Lower leg skin (tissue), 4 donors: ENCODE data around the gene RSAD2. TPM values are rescaled to one million over a fixed set of nuclear protein-coding genes. Genes with fewer than 3 reads are reported as not detected.

Experiments
- DNase-seq, 2 donors: peaks; one replicate each; pipeline ENCODE4 v3.0.0-alpha.2; 2019; ENCODE audit warnings: low spot score in 2 of 2
- H3K4me3 ChIP-seq: fragments of 200-600 bp; sonication (generic); 2 replicates; pipeline ENCODE4 v1.5.1; 2017; ENCODE audit warnings: mild to moderate bottlenecking, low read depth; ENCODE audit not compliant: poor library complexity, severe bottlenecking
- POLR2A ChIP-seq, 2 donors: fragments of 450-650 bp; IDR thresholded peaks; one replicate each; pipeline ENCODE4 v1.6.1; 2016 to 2017; ENCODE audit warnings: antibody characterized with exemption in 2 of 2, mild to moderate bottlenecking in 1 of 2, moderate library complexity in 1 of 2
- WGBS, 2 donors: methylation state at CpG; one replicate each; pipeline ENCODE4 v1.1.5; 2018; 5-methylcytosine and 5-hydroxymethylcytosine counted together
- intact Hi-C: fragments of 100-400 bp; cut with DNase I; formaldehyde crosslinking; loops from one replicate; pipeline ENCODE4 v1.15.0; 2023; ENCODE audit warnings: low total_unique reads
- total RNA-seq, 4 donors: library from RNA; depleted of rRNA; stranded (reverse); fragments of >200 nt; gene quantifications; one replicate each; pipeline ENCODE4 v1.1.0, GENCODE V29; 2016
- TF ChIP-seq, protein P1 (sequence below), 3 donors: fragments of 450-650 bp; IDR thresholded peaks; one replicate each; pipeline ENCODE4 v1.5.1; 2016; ENCODE audit warnings: antibody characterized with exemption in 3 of 3, mild to moderate bottlenecking in 3 of 3, moderate library complexity in 2 of 3

RSAD2 gene
- total RNA-seq, 4 donors from 2014 or later = 0.08 to 1.5 (median 0.45) TPM; not detected in 1

DNA sequence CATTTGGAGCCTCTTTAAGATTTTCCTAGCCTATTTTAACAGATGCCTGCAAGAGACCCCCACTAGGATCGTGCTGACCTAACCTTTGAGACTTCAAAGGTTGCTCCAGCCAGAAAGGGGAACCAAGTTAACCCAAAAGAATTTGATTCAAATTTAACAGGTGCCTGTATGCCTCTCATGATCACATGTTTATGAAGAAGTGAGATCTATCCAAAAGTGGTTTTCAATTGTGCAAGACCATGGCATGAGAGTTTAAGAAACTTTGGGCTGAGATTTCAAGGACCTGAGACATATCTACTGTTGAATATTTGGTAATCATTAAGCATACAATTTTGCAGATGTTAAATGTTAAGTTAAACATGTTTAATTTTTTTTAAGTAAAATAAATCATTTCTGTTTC lies 1.3 kb upstream of the RSAD2 start:
- WGBS, 2 donors = 84 to 100% methylated on average over 1 of the region's 1 CpG
- no peak for DNase-seq
- intact Hi-C loops = no loop called here
- no peak for TF ChIP-seq POLR2A (IDR thresholded peaks at IDR 0.05)
- TF ChIP-seq, protein P1, sequence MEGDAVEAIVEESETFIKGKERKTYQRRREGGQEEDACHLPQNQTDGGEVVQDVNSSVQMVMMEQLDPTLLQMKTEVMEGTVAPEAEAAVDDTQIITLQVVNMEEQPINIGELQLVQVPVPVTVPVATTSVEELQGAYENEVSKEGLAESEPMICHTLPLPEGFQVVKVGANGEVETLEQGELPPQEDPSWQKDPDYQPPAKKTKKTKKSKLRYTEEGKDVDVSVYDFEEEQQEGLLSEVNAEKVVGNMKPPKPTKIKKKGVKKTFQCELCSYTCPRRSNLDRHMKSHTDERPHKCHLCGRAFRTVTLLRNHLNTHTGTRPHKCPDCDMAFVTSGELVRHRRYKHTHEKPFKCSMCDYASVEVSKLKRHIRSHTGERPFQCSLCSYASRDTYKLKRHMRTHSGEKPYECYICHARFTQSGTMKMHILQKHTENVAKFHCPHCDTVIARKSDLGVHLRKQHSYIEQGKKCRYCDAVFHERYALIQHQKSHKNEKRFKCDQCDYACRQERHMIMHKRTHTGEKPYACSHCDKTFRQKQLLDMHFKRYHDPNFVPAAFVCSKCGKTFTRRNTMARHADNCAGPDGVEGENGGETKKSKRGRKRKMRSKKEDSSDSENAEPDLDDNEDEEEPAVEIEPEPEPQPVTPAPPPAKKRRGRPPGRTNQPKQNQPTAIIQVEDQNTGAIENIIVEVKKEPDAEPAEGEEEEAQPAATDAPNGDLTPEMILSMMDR (IDR thresholded peaks at IDR 0.05) = no peak
- H3K4me3 ChIP-seq = no peak overlapping the region

DNA sequence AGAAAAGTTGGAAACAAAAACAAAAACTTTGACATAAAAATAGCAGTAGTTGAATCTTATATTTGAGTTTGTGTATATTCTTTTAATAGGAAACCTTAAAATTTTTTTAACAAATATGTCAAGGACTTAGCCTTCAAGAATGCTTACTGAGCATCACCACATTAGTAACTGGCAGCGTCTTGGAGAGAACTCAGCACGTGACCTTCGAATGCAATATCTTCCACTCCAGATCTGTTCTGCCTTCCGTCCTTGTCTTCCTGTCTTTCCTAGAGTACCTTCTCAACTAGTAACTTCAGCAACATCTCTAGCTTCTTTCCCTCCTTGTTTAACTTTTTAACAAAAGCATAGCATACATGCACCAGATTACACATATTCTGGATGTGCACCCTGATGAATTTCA lies 972 bp downstream of the RSAD2 start:
- no peak for DNase-seq
- no peak overlapping the region for H3K4me3 ChIP-seq
- TF ChIP-seq, protein P1 (IDR thresholded peaks at IDR 0.05) = no peak
- no peak for TF ChIP-seq POLR2A (IDR thresholded peaks at IDR 0.05)
- WGBS, 2 donors = 68 to 77% methylated on average over 4 of the region's 4 CpGs
- intact Hi-C loops = no loop called here

DNA sequence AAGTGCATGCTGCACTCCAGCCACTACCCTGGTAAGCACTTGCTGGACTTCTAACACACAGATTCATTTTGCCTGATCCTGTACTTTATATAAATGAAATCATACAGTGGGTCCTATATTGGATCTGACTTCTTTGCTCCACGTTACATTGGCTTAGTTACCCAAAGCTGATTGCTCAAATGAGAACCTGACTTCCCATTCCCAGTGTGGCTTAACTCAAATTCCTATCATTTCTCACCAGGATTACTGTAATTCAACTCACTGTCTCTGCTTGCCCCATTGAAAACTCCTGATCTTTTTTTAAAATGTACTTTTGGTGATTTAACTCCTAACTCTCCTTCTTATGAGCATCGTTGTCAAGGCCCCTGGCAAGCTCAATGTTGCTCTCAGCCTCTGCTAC lies 1.4 kb downstream of the RSAD2 start:
- 76 to 86% methylated on average over 2 of the region's 2 CpGs for WGBS, 2 donors
- no peak for TF ChIP-seq POLR2A (IDR thresholded peaks at IDR 0.05)
- TF ChIP-seq, protein P1 (IDR thresholded peaks at IDR 0.05) = no peak
- DNase-seq = no peak
- intact Hi-C loops = no loop called here
- H3K4me3 ChIP-seq = no peak overlapping the region

DNA sequence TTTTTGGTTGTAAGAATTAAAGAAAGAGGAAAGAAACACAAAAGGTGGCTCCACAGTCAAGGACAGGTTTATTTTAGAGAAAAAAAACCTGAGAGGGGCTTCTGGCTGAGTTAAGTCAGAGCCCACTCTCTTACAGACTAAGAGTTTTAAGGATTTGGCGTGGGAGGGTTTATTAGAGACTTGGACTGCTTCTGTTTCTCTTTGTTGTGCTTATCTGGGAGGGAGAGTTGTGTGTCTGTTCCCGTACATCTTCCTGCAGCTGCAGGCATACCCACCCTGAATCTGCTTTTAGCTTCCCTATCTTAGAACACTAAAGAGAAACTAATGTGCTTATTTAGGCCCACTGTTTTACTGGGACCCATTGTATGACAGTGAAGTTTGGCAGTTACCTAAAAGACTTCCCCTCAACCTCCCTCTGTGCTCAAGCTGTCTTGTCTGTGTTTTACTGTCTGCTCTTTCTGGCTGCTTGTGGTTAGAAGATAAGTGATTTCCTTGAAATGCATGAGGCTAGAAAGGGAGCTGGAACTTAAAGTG lies 2.7 kb downstream of the RSAD2 start:
- intact Hi-C loops = no loop called here
- no peak overlapping the region for H3K4me3 ChIP-seq
- 81% methylated on average over 2 of the region's 2 CpGs for WGBS, 2 donors
- TF ChIP-seq POLR2A (IDR thresholded peaks at IDR 0.05) = no peak
- TF ChIP-seq, protein P1 (IDR thresholded peaks at IDR 0.05) = no peak
- no peak for DNase-seq

DNA sequence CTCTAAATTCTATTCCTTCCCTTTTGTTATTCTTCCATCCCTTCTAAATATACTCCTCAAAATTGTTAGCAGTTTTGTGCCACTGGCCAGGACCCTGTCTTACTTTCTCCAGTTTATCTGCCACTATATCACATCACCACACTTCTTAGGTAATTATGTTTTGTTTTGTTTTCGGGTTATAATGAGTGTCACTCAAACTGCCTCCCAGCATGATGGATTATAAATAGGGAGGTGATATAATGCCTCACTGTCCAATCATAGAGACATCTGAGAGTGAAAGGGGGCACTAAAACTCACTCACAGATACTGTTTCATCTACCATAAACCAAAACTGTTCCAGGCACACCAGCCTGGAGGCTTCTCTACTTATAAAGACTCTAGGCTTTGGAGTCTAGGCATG lies 3.5 kb downstream of the RSAD2 start:
- intact Hi-C loops = no loop called here

More for the DNA sequence above, 3.5 kb downstream of the RSAD2 start:
- no peak for DNase-seq
- TF ChIP-seq, protein P1 (IDR thresholded peaks at IDR 0.05) = no peak
- no peak overlapping the region for H3K4me3 ChIP-seq
- WGBS, 2 donors = 76 to 86% methylated on average over 1 of the region's 1 CpG
